HepG2 (cell line): ENCODE measurements around the gene DCTN2. TPM values are rescaled to one million over a fixed set of nuclear protein-coding genes. Genes with fewer than 3 reads are reported as not detected.

Experiments used
- CREBL2 ChIP-seq: sonication (generic); formaldehyde crosslinking; IDR thresholded peaks from 2 replicates; pipeline ENCODE4 v1.8.1; 2023; ENCODE audit warnings: missing genetic modification reagents, mild to moderate bottlenecking, borderline replicate concordance
- DNMT1 ChIP-seq: sonication (generic); formaldehyde crosslinking; IDR thresholded peaks from 2 replicates; pipeline ENCODE4 v1.5.1; 2020; ENCODE audit warnings: mild to moderate bottlenecking, missing genetic modification reagents
- EP300 ChIP-seq, 3 experiments: sonication (generic) in 1 of 3; formaldehyde crosslinking in 1 of 3; IDR thresholded peaks; 2 replicates each; pipeline versions ENCODE4 v1.5.1 to v1.6.1; 2011 to 2020; ENCODE audit warnings: low read depth in 2 of 3, low read length in 2 of 3, borderline replicate concordance in 1 of 3, improper control_type of control experiment in 1 of 3, mild to moderate bottlenecking in 1 of 3, missing genetic modification reagents in 1 of 3, moderate library complexity in 1 of 3
- EZH2 ChIP-seq: conservative IDR thresholded peaks from 2 replicates; pipeline ENCODE4 v1.6.1; 2012; ENCODE audit warnings: mild to moderate bottlenecking, low read depth, low read length, moderate library complexity
- KDM4B ChIP-seq: sonication (generic); formaldehyde crosslinking; IDR thresholded peaks from 2 replicates; pipeline ENCODE4 v1.4.0; 2020; ENCODE audit warnings: missing genetic modification reagents
- MTA1 ChIP-seq: sonication (generic); formaldehyde crosslinking; IDR thresholded peaks from 2 replicates; pipeline ENCODE4 v1.4.0; 2020; ENCODE audit warnings: missing genetic modification reagents, mild to moderate bottlenecking, borderline replicate concordance
- PHF8 ChIP-seq: sonication (generic); formaldehyde crosslinking; IDR thresholded peaks from 2 replicates; pipeline ENCODE4 v1.5.0; 2020; ENCODE audit warnings: missing genetic modification reagents
- REST ChIP-seq, 2 experiments: IDR thresholded peaks; 2 replicates each; pipeline ENCODE4 v1.6.1; 2011 to 2012; ENCODE audit warnings: low read length in 2 of 2, borderline replicate concordance in 1 of 2, low read depth in 1 of 2, mild to moderate bottlenecking in 1 of 2, moderate library complexity in 1 of 2
- RFXANK ChIP-seq: IDR thresholded peaks from 2 replicates; pipeline ENCODE4 v1.6.1; 2016
- RNF219 ChIP-seq: sonication (generic); formaldehyde crosslinking; IDR thresholded peaks from 2 replicates; pipeline ENCODE4 v1.5.0; 2020; ENCODE audit warnings: mild to moderate bottlenecking, missing genetic modification reagents
- SNAPC5 ChIP-seq: sonication (generic); formaldehyde crosslinking; IDR thresholded peaks from 2 replicates; pipeline ENCODE4 v1.8.1; 2023; ENCODE audit warnings: mild to moderate bottlenecking, missing genetic modification reagents, borderline replicate concordance
- THAP7 ChIP-seq: sonication (generic); formaldehyde crosslinking; IDR thresholded peaks from 2 replicates; pipeline ENCODE4 v1.8.1; 2023; ENCODE audit warnings: mild to moderate bottlenecking, missing genetic modification reagents
- ZBTB43 ChIP-seq: sonication (generic); formaldehyde crosslinking; conservative IDR thresholded peaks from 2 replicates; pipeline ENCODE4 v1.4.0; 2020; ENCODE audit warnings: missing genetic modification reagents
- ZFP36 ChIP-seq: fragments of 150-350 bp; IDR thresholded peaks from 2 replicates; pipeline ENCODE4 v1.6.1; 2018; ENCODE audit warnings: borderline replicate concordance, low read length, low read depth; ENCODE audit not compliant: partially characterized antibody
- ZNF10 ChIP-seq: sonication (generic); formaldehyde crosslinking; IDR thresholded peaks from 2 replicates; pipeline ENCODE4 v1.4.0; 2020; ENCODE audit warnings: mild to moderate bottlenecking, low read depth, missing genetic modification reagents, borderline replicate concordance
- ZNF138 ChIP-seq: sonication (generic); formaldehyde crosslinking; IDR thresholded peaks from 2 replicates; pipeline ENCODE4 v1.5.0; 2020; ENCODE audit warnings: mild to moderate bottlenecking, low read depth, missing genetic modification reagents
- ZNF354B ChIP-seq: sonication (generic); formaldehyde crosslinking; IDR thresholded peaks from 2 replicates; pipeline ENCODE4 v1.8.0; 2022; ENCODE audit warnings: mild to moderate bottlenecking, missing genetic modification reagents
- ZNF746 ChIP-seq: sonication (generic); formaldehyde crosslinking; IDR thresholded peaks from 2 replicates; pipeline ENCODE4 v1.8.0; 2022; ENCODE audit warnings: mild to moderate bottlenecking, missing genetic modification reagents
- ZNF788 ChIP-seq: sonication (generic); formaldehyde crosslinking; IDR thresholded peaks from 2 replicates; pipeline ENCODE4 v1.5.0; 2020; ENCODE audit warnings: mild to moderate bottlenecking, missing genetic modification reagents, borderline replicate concordance
- polyA plus RNA-seq, 8 experiments: library from polyadenylated mRNA; depleted of rRNA in 3 of 8; stranded (reverse) in 7 of 8; unstranded in 1 of 8; fragments of >200 nt; fragmentation: Illumina TruSeq in 4 of 8; extraction: Trizol in 4 of 8; gene quantifications; 2 replicates each; pipeline versions ENCODE4 v1.2.1 to v1.2.3, GENCODE V29; 2011 to 2016; ENCODE audit warnings: low read depth in 4 of 8, missing spikeins in 1 of 8, mixed read lengths in 1 of 8; ENCODE audit not compliant: insufficient read depth in 1 of 8
- total RNA-seq, 5 experiments: library from RNA; depleted of rRNA; stranded (reverse); fragments of >200 nt; fragmentation: Illumina TruSeq; extraction: Trizol; gene quantifications; 2 replicates each; pipeline ENCODE4 v1.2.3, GENCODE V29; 2016; ENCODE audit warnings: low read depth in 1 of 5

The DCTN2 gene
- total and polyA plus RNA-seq, 2 of the 13 experiments (the other 11 are each of a cell fraction or from before 2014, with no cell fraction given), result 72.0 to 77.4 TPM

GRCh38 chr12:57549909-57550640, 3.1 kb upstream of the DCTN2 start, which contains the start of gene KIF5A (continued):
- TF ChIP-seq MTA1 (CRISPR knock-in tag) (no peak), DNMT1 (no peak), ZFP36 (no peak), THAP7 (no peak), ZNF354B (no peak), ZBTB43 (no peak), EP300 (IDR thresholded peaks at IDR 0.05; ENCODE audit: low read depth in 2 of 2, low read length in 2 of 2) (no peak), EP300 (CRISPR knock-in tag; IDR thresholded peaks at IDR 0.05; ENCODE audit: borderline replicate concordance) (no peak), REST (IDR thresholded peaks at IDR 0.05; ENCODE audit: borderline replicate concordance in 1 of 2, low read depth in 1 of 2, low read length in 2 of 2) (no peak), RNF219 (no peak), CREBL2 (CRISPR knock-in tag) (no peak), PHF8 (peak; percentile 31; the same call in 1 of the 2 replicates), ZNF138 (CRISPR knock-in tag) (no peak), RFXANK (CRISPR knock-in tag) (no peak), ZNF10 (CRISPR knock-in tag) (no peak), SNAPC5 (CRISPR knock-in tag) (no peak), ZNF746 (CRISPR knock-in tag) (no peak), ZNF788 (CRISPR knock-in tag) (no peak), EZH2 (no peak), KDM4B (no peak)
